C4-2B (cell line): ENCODE data around the gene HIP1.

Experiments
- CTCF ChIP-seq: fragments of 450-650 bp; conservative IDR thresholded peaks from 2 replicates; pipeline ENCODE4 v1.5.1; 2017; ENCODE audit warnings: mild to moderate bottlenecking
- ZFX ChIP-seq: fragments of 450-650 bp; IDR thresholded peaks from 2 replicates; pipeline ENCODE4 v1.6.1; 2017

DNA sequence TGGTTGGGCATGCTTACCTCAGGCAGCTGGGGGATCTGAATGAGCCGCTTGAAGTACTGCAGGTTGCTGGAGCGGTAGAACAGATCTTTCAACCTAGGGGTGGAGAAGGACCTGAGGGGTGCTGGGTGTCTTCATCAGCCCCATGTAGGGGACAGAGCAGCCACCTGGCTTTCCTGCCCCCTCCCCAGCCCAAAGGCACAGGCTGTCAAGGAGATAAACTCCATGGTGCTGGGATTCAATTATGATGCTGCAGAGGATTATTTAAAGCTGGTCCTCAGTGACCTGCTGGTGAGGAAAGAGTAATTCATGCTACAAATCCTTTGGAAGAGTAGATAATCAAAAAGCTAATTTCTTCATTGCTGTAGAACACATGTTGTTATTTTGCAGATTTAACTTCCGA is 175.6 kb downstream of the HIP1 start:
- TF ChIP-seq CTCF (no peak), ZFX (no peak)
